Peyer's patch (tissue), 4 donors: ENCODE measurements around the gene HLA-DOB.

Experiments used
- POLR2A ChIP-seq, 2 donors: fragments of 450-650 bp; IDR thresholded peaks; one replicate each; pipeline ENCODE4 v1.5.1; 2017; ENCODE audit warnings: antibody characterized with exemption in 2 of 2, mild to moderate bottlenecking in 2 of 2, moderate library complexity in 2 of 2
- TF ChIP-seq, protein P1 (sequence below), 6 experiments: fragments of 450-650 bp in 4 of 6; fragments of 200-600 bp in 2 of 6; sonication (generic) in 1 of 6; IDR thresholded peaks; one replicate each; pipeline ENCODE4 v1.5.1; 2017 to 2019; ENCODE audit warnings: antibody characterized with exemption in 6 of 6, mild to moderate bottlenecking in 3 of 6, moderate library complexity in 1 of 6

DNA sequence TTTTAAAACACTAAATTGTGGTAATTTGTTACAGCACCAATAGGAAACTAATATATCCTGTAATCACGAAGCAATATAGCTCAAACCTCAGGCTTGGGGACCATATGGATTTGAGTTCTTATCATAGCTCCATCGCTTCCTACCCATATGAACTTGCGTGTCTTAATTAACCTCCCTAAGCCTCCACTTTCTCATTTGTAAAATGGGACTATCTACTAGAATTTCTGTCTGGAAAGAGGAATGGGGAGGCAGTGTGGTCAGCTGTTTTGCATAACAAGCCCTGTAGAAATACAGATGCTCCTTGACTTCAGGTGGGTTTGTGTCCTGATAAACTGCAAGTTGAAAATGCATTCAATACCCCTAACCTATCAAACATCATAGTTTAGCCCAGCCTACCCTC, 17.1 kb downstream of the HLA-DOB start:
- TF ChIP-seq POLR2A (IDR thresholded peaks at IDR 0.05): no peak
- TF ChIP-seq, protein P1, sequence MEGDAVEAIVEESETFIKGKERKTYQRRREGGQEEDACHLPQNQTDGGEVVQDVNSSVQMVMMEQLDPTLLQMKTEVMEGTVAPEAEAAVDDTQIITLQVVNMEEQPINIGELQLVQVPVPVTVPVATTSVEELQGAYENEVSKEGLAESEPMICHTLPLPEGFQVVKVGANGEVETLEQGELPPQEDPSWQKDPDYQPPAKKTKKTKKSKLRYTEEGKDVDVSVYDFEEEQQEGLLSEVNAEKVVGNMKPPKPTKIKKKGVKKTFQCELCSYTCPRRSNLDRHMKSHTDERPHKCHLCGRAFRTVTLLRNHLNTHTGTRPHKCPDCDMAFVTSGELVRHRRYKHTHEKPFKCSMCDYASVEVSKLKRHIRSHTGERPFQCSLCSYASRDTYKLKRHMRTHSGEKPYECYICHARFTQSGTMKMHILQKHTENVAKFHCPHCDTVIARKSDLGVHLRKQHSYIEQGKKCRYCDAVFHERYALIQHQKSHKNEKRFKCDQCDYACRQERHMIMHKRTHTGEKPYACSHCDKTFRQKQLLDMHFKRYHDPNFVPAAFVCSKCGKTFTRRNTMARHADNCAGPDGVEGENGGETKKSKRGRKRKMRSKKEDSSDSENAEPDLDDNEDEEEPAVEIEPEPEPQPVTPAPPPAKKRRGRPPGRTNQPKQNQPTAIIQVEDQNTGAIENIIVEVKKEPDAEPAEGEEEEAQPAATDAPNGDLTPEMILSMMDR (IDR thresholded peaks at IDR 0.05): no peak
